Mesenchymal stem cell (in vitro differentiated cells and primary cell): ENCODE results near the gene KIF26B.
"Not testable (repeated sequence)": the region's sequence is repeated elsewhere in the genome, so short reads cannot be mapped to it uniquely, and the experiment has no call there.

Experiments used
- DNase-seq: peaks from one replicate; pipeline ENCODE4 v3.0.0-alpha.2; 2013
- H2AFZ ChIP-seq: one replicate; pipeline ENCODE4 v1.6.1; 2013; ENCODE audit warnings: low read depth, mild to moderate bottlenecking, control low read depth, inconsistent platforms, low read length, moderate library complexity
- H2AK5ac ChIP-seq: 2 replicates; pipeline ENCODE4 v1.6.1; 2013; ENCODE audit warnings: low read length, moderate library complexity, mild to moderate bottlenecking, inconsistent platforms; ENCODE audit not compliant: severe bottlenecking
- H2BK120ac ChIP-seq: one replicate; pipeline ENCODE4 v1.6.1; 2013; ENCODE audit warnings: low read depth, mild to moderate bottlenecking, inconsistent platforms, low read length, moderate library complexity
- H2BK12ac ChIP-seq, 2 experiments: one replicate each; pipeline ENCODE4 v1.6.1; 2013; ENCODE audit warnings: inconsistent platforms in 2 of 2, low read length in 2 of 2, mild to moderate bottlenecking in 2 of 2, moderate library complexity in 2 of 2, control low read depth in 1 of 2
- H2BK15ac ChIP-seq: one replicate; pipeline ENCODE4 v1.6.1; 2013; ENCODE audit warnings: mild to moderate bottlenecking, low read depth, inconsistent platforms; ENCODE audit not compliant: poor library complexity, severe bottlenecking
- H2BK5ac ChIP-seq: 2 replicates; pipeline ENCODE4 v1.6.1; 2013; ENCODE audit warnings: low read depth, mild to moderate bottlenecking, low read length, control low read depth, inconsistent platforms; ENCODE audit not compliant: poor library complexity, severe bottlenecking
- H3K14ac ChIP-seq, 2 experiments: one replicate each; pipeline ENCODE4 v1.6.1; 2013; ENCODE audit warnings: inconsistent platforms in 2 of 2, low read length in 2 of 2, control low read depth in 1 of 2, mild to moderate bottlenecking in 1 of 2, moderate library complexity in 1 of 2
- H3K18ac ChIP-seq, 2 experiments: one replicate each; pipeline ENCODE4 v1.6.1; 2013; ENCODE audit warnings: inconsistent platforms in 2 of 2, low read length in 2 of 2, control low read depth in 1 of 2, low read depth in 1 of 2, mild to moderate bottlenecking in 1 of 2
- H3K23ac ChIP-seq, 2 experiments: one replicate each; pipeline ENCODE4 v1.6.1; 2013; ENCODE audit warnings: inconsistent platforms in 2 of 2, low read length in 2 of 2, mild to moderate bottlenecking in 2 of 2, moderate library complexity in 2 of 2, control low read depth in 1 of 2
- H3K27ac ChIP-seq: 2 replicates; pipeline ENCODE4 v1.5.1; 2013; ENCODE audit warnings: mild to moderate bottlenecking, moderate library complexity, low read length, control low read depth, inconsistent platforms; ENCODE audit not compliant: poor library complexity, severe bottlenecking
- H3K27me3 ChIP-seq, 2 experiments: 2 replicates each; pipeline versions ENCODE4 v1.6.1 to v1.7.0; 2013; ENCODE audit warnings: low read length in 2 of 2, mild to moderate bottlenecking in 2 of 2, moderate library complexity in 2 of 2, control low read depth in 1 of 2, inconsistent platforms in 1 of 2; ENCODE audit not compliant: control insufficient read depth in 1 of 2, insufficient read depth in 1 of 2
- H3K36me3 ChIP-seq, 2 experiments: 2 replicates each; pipeline versions ENCODE4 v1.6.1 to v1.7.0; 2013; ENCODE audit warnings: low read length in 2 of 2, control low read depth in 1 of 2, inconsistent platforms in 1 of 2, low read depth in 1 of 2, mild to moderate bottlenecking in 1 of 2; ENCODE audit not compliant: insufficient read depth in 2 of 2, control insufficient read depth in 1 of 2
- H3K4ac ChIP-seq, 2 experiments: one replicate each; pipeline ENCODE4 v1.6.1; 2013; ENCODE audit warnings: inconsistent platforms in 2 of 2, low read length in 2 of 2, mild to moderate bottlenecking in 2 of 2, moderate library complexity in 2 of 2, control low read depth in 1 of 2, low read depth in 1 of 2
- H3K4me1 ChIP-seq: 2 replicates; pipeline ENCODE4 v1.6.1; 2013; ENCODE audit warnings: low read depth, low read length, control low read depth; ENCODE audit not compliant: control insufficient read depth, insufficient read depth
- H3K4me2 ChIP-seq: 2 replicates; pipeline ENCODE4 v1.6.1; 2013; ENCODE audit warnings: low read length, mild to moderate bottlenecking, inconsistent platforms; ENCODE audit not compliant: poor library complexity, severe bottlenecking
- H3K4me3 ChIP-seq, 2 experiments: 2 replicates each; pipeline versions ENCODE4 v1.5.1 to v1.7.0; 2013; ENCODE audit warnings: low read length in 2 of 2, mild to moderate bottlenecking in 2 of 2, control low read depth in 1 of 2, low read depth in 1 of 2; ENCODE audit not compliant: insufficient read depth in 1 of 2
- H3K79me1 ChIP-seq: replicated peaks from 2 replicates; pipeline ENCODE4 v1.6.1; 2013; ENCODE audit warnings: mild to moderate bottlenecking, control low read depth, low read length, inconsistent platforms; ENCODE audit not compliant: poor library complexity, severe bottlenecking
- H3K9ac ChIP-seq: 2 replicates; pipeline ENCODE4 v1.7.0; 2013; ENCODE audit warnings: mild to moderate bottlenecking, low read length, moderate library complexity
- H3K9me3 ChIP-seq: 2 replicates; pipeline ENCODE4 v1.7.0; 2013; ENCODE audit warnings: mild to moderate bottlenecking, low read length; ENCODE audit not compliant: control insufficient read depth
- H4K8ac ChIP-seq: one replicate; pipeline ENCODE4 v1.6.1; 2013; ENCODE audit warnings: inconsistent platforms, mild to moderate bottlenecking, low read length, moderate library complexity
- H4K91ac ChIP-seq: one replicate; pipeline ENCODE4 v1.6.1; 2013; ENCODE audit warnings: mild to moderate bottlenecking, low read length, inconsistent platforms
- WGBS: methylation state at CpG from one replicate; pipeline ENCODE4 v1.1.7; 2013; ENCODE audit warnings: mixed read lengths; 5-methylcytosine and 5-hydroxymethylcytosine counted together

The KIF26B gene

GRCh38 chr1:245336984-245337355 is 182.2 kb downstream of the KIF26B start:
- WGBS, result 92% methylated on average over 1 of the region's 2 CpGs

GRCh38 chr1:245337829-245338484 is 183.2 kb downstream of the KIF26B start:
- H4K8ac ChIP-seq, result no peak overlapping the region
- H3K79me1 ChIP-seq, result no peaks in the 10 kb centered on the region
- no peak overlapping the region for H3K27ac ChIP-seq
- peaks cover 0 to 15% of the 10 kb centered on the region in 2 experiments for H3K27me3 ChIP-seq
- peak; percentile 93 for DNase-seq
- no peak overlapping the region for H3K4me3 ChIP-seq
- WGBS, result 10% methylated on average over 6 of the region's 10 CpGs
- H3K18ac ChIP-seq, result peak overlapping the region in 1 of 2 experiments; percentile 14
- H3K36me3 ChIP-seq, result no peaks in the 10 kb centered on the region
- no peak overlapping the region for H3K9ac ChIP-seq
- H2BK120ac ChIP-seq, result no peak overlapping the region
- no peak overlapping the region for H4K91ac ChIP-seq
- no peak overlapping the region for H2BK15ac ChIP-seq
- no peak overlapping the region for H3K4ac ChIP-seq
- H2BK12ac ChIP-seq, result peak overlapping the region in 1 of 2 experiments; percentile 4
- no peaks in the 10 kb centered on the region for H3K9me3 ChIP-seq
- H3K4me1 ChIP-seq, result no peaks in the 10 kb centered on the region
- H2AK5ac ChIP-seq, result no peak overlapping the region
- no peak overlapping the region for H2BK5ac ChIP-seq
- H3K14ac ChIP-seq, result no peak overlapping the region
- no peak overlapping the region for H3K23ac ChIP-seq
- no peak overlapping the region for H2AFZ ChIP-seq
- no peak overlapping the region for H3K4me2 ChIP-seq

More at GRCh38 chr1:245336984-245337355, 182.2 kb downstream of the KIF26B start:
- H3K4me3 ChIP-seq, DNase-seq, H3K4ac ChIP-seq, H4K8ac ChIP-seq, H2BK5ac ChIP-seq, H3K23ac ChIP-seq, H3K9ac ChIP-seq, H3K14ac ChIP-seq, H2BK120ac ChIP-seq, H3K79me1 ChIP-seq, H3K27ac ChIP-seq, H3K18ac ChIP-seq, H4K91ac ChIP-seq, H2AFZ ChIP-seq, H2BK15ac ChIP-seq, H3K4me1 ChIP-seq, H2AK5ac ChIP-seq, H3K4me2 ChIP-seq, H3K36me3 ChIP-seq, H2BK12ac ChIP-seq, H3K9me3 ChIP-seq: not testable (repeated sequence)
- H3K27me3 ChIP-seq, result peaks cover 0 to 15% of the 10 kb centered on the region in 2 experiments

- Histone ChIP-seq H3K9me3 (no peaks in the 10 kb centered on the region), H3K23ac (no peak overlapping the region), H3K14ac (no peak overlapping the region), H2AK5ac (no peak overlapping the region), H3K4me1 (no peaks in the 10 kb centered on the region), H3K27ac (no peak overlapping the region), H3K9ac (no peak overlapping the region), H3K18ac (peak overlapping the region; percentile 74 to 77), H2BK15ac (no peak overlapping the region), H4K8ac (no peak overlapping the region), H3K4me3 (no peak overlapping the region), H2BK12ac (no peak overlapping the region), H2BK5ac (no peak overlapping the region), H3K36me3 (no peaks in the 10 kb centered on the region), H2BK120ac (no peak overlapping the region), H2AFZ (no peak overlapping the region), H3K4ac (no peak overlapping the region), H4K91ac (no peak overlapping the region), H3K79me1 (no peaks in the 10 kb centered on the region), H3K27me3 (peaks cover 0 to 15% of the 10 kb centered on the region in 2 experiments), H3K4me2 (no peak overlapping the region)
- 34% methylated on average over 5 of the region's 5 CpGs for WGBS
- DNase-seq, result no peak
Measured at GRCh38 chr1:245338485-245338877, 183.7 kb downstream of the KIF26B start.

- Histone ChIP-seq H3K4me3 (no peak overlapping the region), H3K9me3 (peaks cover 7% of the 10 kb centered on the region), H3K36me3 (no peaks in the 10 kb centered on the region), H3K18ac (no peak overlapping the region), H4K91ac (no peak overlapping the region), H3K4me2 (no peak overlapping the region), H3K9ac (no peak overlapping the region), H3K27me3 (no peaks in the 10 kb centered on the region), H3K79me1 (no peaks in the 10 kb centered on the region), H3K23ac (no peak overlapping the region), H2BK120ac (no peak overlapping the region), H2BK15ac (no peak overlapping the region), H3K4ac (no peak overlapping the region), H3K4me1 (no peaks in the 10 kb centered on the region), H2BK5ac (no peak overlapping the region), H2AFZ (no peak overlapping the region), H3K27ac (no peak overlapping the region), H4K8ac (no peak overlapping the region), H2BK12ac (no peak overlapping the region), H3K14ac (no peak overlapping the region), H2AK5ac (no peak overlapping the region)
- no peak for DNase-seq
- 62% methylated on average over 3 of the region's 5 CpGs for WGBS
Measured at GRCh38 chr1:245341743-245342142, 187.0 kb downstream of the KIF26B start.
